ENCODE measurements around the gene TACO1.

DNA sequence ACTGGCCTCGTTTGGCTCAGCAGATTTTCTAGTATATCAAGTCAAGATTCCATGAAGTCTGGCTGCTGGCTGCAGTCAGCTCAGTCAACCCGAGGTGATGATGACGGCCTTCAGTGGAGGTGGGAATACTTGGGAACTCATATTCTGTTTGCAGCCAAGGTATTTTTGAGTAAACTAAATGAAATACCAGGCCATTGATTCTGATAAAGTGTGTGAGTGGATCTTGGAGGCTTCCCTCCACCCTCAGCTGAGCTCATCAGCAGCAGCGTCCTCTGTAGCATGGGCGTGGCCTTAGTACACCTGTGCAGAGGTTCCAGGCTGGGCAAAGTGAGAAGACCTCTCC is 22.0 kb upstream of the TACO1 start:
- TF ChIP-seq, protein P1, sequence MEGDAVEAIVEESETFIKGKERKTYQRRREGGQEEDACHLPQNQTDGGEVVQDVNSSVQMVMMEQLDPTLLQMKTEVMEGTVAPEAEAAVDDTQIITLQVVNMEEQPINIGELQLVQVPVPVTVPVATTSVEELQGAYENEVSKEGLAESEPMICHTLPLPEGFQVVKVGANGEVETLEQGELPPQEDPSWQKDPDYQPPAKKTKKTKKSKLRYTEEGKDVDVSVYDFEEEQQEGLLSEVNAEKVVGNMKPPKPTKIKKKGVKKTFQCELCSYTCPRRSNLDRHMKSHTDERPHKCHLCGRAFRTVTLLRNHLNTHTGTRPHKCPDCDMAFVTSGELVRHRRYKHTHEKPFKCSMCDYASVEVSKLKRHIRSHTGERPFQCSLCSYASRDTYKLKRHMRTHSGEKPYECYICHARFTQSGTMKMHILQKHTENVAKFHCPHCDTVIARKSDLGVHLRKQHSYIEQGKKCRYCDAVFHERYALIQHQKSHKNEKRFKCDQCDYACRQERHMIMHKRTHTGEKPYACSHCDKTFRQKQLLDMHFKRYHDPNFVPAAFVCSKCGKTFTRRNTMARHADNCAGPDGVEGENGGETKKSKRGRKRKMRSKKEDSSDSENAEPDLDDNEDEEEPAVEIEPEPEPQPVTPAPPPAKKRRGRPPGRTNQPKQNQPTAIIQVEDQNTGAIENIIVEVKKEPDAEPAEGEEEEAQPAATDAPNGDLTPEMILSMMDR (conservative IDR thresholded peaks at IDR 0.05 in 1 of 2, IDR thresholded peaks at IDR 0.05 in 1 of 2; ENCODE audit: low read depth in 1 of 2, low read length in 2 of 2) = no peak
- TF ChIP-seq EZH2 (IDR thresholded peaks at IDR 0.05; ENCODE audit: low read length, missing control alignments) = no peak

Data from fibroblast of lung (primary cell).